ENCODE results near the gene DNA2. TPM values are rescaled to one million over a fixed set of nuclear protein-coding genes. Genes with fewer than 3 reads are reported as not detected.
A peak's percentile ranks its signal among the peaks of the same experiment; 100 is the strongest.
"Not testable (repeated sequence)": the region's sequence is repeated elsewhere in the genome, so short reads cannot be mapped to it uniquely, and the experiment has no call there.

Gene DNA2
- total and polyA plus RNA-seq, 2 donors (not counting 1 experiment from before 2014, with no cell fraction given) = 2.6 to 6.4 TPM

GRCh38 chr10:68470300-68470699, 1.5 kb downstream of the DNA2 start:
- H3K9me3 ChIP-seq (ENCODE audit: control insufficient read depth, insufficient read depth, low read depth, low read length) = no peaks in the 10 kb centered on the region
- H3K27ac ChIP-seq (ENCODE audit: insufficient read depth, low read length) = no peak overlapping the region
- no peak for TF ChIP-seq CTCF (conservative IDR thresholded peaks at IDR 0.05 in 1 of 2, IDR thresholded peaks at IDR 0.05 in 1 of 2; ENCODE audit: low read depth in 1 of 2, low read length in 2 of 2)
- no peak for TF ChIP-seq EZH2 (IDR thresholded peaks at IDR 0.05; ENCODE audit: low read length, missing control alignments)
- H3K4me1 ChIP-seq (ENCODE audit: control insufficient read depth, extremely low read depth, insufficient read depth, low read length) = no peaks in the 10 kb centered on the region
- H3K36me3 ChIP-seq (ENCODE audit: control insufficient read depth, insufficient read depth, low read length) = no peaks in the 10 kb centered on the region
- no peaks in the 10 kb centered on the region for H4K20me1 ChIP-seq (ENCODE audit: control insufficient read depth, extremely low read depth, insufficient read depth, low read length)
- H2AFZ ChIP-seq (ENCODE audit: low read length) = no peak overlapping the region
- H3K9ac ChIP-seq (ENCODE audit: insufficient read depth, low read length) = no peak overlapping the region
- H3K79me2 ChIP-seq (ENCODE audit: control insufficient read depth, insufficient read depth, low read length) = peaks cover 18% of the 10 kb centered on the region
- peak overlapping the region; percentile 86 to 91 (median 86) for H3K4me3 ChIP-seq (replicated peaks in 1 of 4; ENCODE audit: control extremely low read depth in 1 of 4, insufficient read depth in 1 of 4, low read depth in 3 of 4, low read length in 4 of 4)
- H3K27me3 ChIP-seq (ENCODE audit: control insufficient read depth, insufficient read depth, low read length) = no peaks in the 10 kb centered on the region
- peak overlapping the region; percentile 94 for H3K4me2 ChIP-seq (ENCODE audit: extremely low read depth, insufficient read depth, low read length)
- no peak for DNase-seq (ENCODE audit: low read depth in 2 of 2)

GRCh38 chr10:68469838-68470237, 1.9 kb downstream of the DNA2 start:
- H3K36me3 ChIP-seq (ENCODE audit: control insufficient read depth, insufficient read depth, low read length) = no peaks in the 10 kb centered on the region
- no peak overlapping the region for H3K27ac ChIP-seq (ENCODE audit: insufficient read depth, low read length)
- H3K4me1 ChIP-seq (ENCODE audit: control insufficient read depth, extremely low read depth, insufficient read depth, low read length) = no peaks in the 10 kb centered on the region
- no peak for TF ChIP-seq EZH2 (IDR thresholded peaks at IDR 0.05; ENCODE audit: low read length, missing control alignments)
- TF ChIP-seq CTCF (conservative IDR thresholded peaks at IDR 0.05 in 1 of 2, IDR thresholded peaks at IDR 0.05 in 1 of 2; ENCODE audit: low read depth in 1 of 2, low read length in 2 of 2) = no peak
- DNase-seq (ENCODE audit: low read depth in 2 of 2) = no peak
- H4K20me1 ChIP-seq (ENCODE audit: control insufficient read depth, extremely low read depth, insufficient read depth, low read length) = no peaks in the 10 kb centered on the region
- no peaks in the 10 kb centered on the region for H3K9me3 ChIP-seq (ENCODE audit: control insufficient read depth, insufficient read depth, low read depth, low read length)
- peak overlapping the region; percentile 94 for H3K4me2 ChIP-seq (ENCODE audit: extremely low read depth, insufficient read depth, low read length)
- no peaks in the 10 kb centered on the region for H3K27me3 ChIP-seq (ENCODE audit: control insufficient read depth, insufficient read depth, low read length)
- no peak overlapping the region for H3K9ac ChIP-seq (ENCODE audit: insufficient read depth, low read length)
- peak overlapping the region in 3 of 4 experiments; percentile 86 to 91 (median 87) for H3K4me3 ChIP-seq (replicated peaks in 1 of 4; ENCODE audit: control extremely low read depth in 1 of 4, insufficient read depth in 1 of 4, low read depth in 3 of 4, low read length in 4 of 4)
- H3K79me2 ChIP-seq (ENCODE audit: control insufficient read depth, insufficient read depth, low read length) = peaks cover 18% of the 10 kb centered on the region
- H2AFZ ChIP-seq (ENCODE audit: low read length) = no peak overlapping the region

GRCh38 chr10:68464729-68465128, 7.0 kb downstream of the DNA2 start:
- H3K4me2 ChIP-seq (ENCODE audit: extremely low read depth, insufficient read depth, low read length); H3K27me3 ChIP-seq (ENCODE audit: control insufficient read depth, insufficient read depth, low read length); H3K4me3 ChIP-seq (replicated peaks in 1 of 4; ENCODE audit: control extremely low read depth in 1 of 4, insufficient read depth in 1 of 4, low read depth in 3 of 4, low read length in 4 of 4); H2AFZ ChIP-seq (ENCODE audit: low read length); H4K20me1 ChIP-seq (ENCODE audit: control insufficient read depth, extremely low read depth, insufficient read depth, low read length); H3K9ac ChIP-seq (ENCODE audit: insufficient read depth, low read length); H3K9me3 ChIP-seq (ENCODE audit: control insufficient read depth, insufficient read depth, low read depth, low read length); H3K4me1 ChIP-seq (ENCODE audit: control insufficient read depth, extremely low read depth, insufficient read depth, low read length); H3K27ac ChIP-seq (ENCODE audit: insufficient read depth, low read length); H3K79me2 ChIP-seq (ENCODE audit: control insufficient read depth, insufficient read depth, low read length); DNase-seq (ENCODE audit: low read depth in 2 of 2); H3K36me3 ChIP-seq (ENCODE audit: control insufficient read depth, insufficient read depth, low read length): not testable (repeated sequence)

Measured in fibroblast of lung (primary cell).